Measurements from ENCODE around the gene HOOK2. TPM values are rescaled to one million over a fixed set of nuclear protein-coding genes. Genes with fewer than 3 reads are reported as not detected.

Gene HOOK2
- total and polyA plus RNA-seq, 10 donors, result 7.1 to 27.4 (median 23.4) TPM

DNA sequence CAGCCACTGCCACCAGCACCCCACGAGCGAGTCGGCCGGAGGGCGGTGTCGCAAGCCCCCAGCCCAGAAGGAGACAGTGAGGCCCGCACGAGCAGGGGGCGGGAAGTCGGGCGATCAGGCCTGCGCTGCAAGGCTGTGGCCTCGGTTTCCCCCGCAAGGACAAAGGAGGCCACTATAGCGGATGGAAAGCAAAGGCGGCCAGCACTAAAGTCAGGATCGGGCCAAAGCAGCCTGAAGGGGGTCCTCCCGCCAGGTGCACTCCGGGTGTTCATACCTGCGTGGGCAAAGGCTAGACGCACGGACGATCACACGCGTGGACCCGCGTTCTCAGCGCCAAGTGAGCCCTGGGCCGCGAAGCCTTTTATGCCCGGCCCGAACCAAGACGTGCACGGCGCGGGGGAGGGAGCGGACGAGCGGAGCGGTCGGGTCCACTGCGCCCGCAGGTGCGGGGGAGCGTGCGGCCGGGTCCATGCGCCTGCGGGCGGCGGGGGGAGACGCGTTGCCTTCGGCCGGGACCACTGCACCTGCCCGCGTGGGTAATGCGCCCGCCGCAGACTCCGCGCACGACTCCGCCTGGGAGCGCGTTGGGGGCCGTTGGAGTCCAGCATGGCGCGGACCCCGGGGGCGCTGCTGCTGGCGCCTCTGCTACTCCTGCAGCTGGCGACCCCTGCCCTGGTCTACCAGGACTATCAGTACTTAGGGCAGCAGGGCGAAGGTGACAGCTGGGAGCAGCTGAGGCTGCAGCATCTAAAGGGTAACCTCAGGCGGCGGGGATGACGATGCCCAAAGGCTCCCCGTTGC is 26.3 kb upstream of the HOOK2 start, which contains the start of the genes PRDX2 and THSD8:
PRDX2 (minus strand) TSS at position 335 of the 801 bp plus-strand sequence. CDS start 539 bp downstream, outside the sequence.
THSD8 (plus strand) TSS at position 604 of the 801 bp plus-strand sequence; CDS start at position 607, 3 bp downstream.
- H3K4me3 ChIP-seq, result peak within 1 kb of the TSS; percentile 51 to 90 (median 78)
- H3K27me3 ChIP-seq (replicated peaks in 1 of 7), result peaks cover 0 to 20% (median 0%) of the 10 kb centered on the region in 7 donors
- peak within 1 kb of the TSS; percentile 43 to 82 (median 72) for H3K27ac ChIP-seq
- peaks cover 0 to 36% (median 9%) of the 10 kb centered on the region in 6 donors for H3K36me3 ChIP-seq
- DNase-seq, result peak; percentile 94
- intact Hi-C loops (cut with DNase I; ENCODE audit: low total_unique reads), result no loop called here
- peaks cover 15 to 52% (median 36%) of the 10 kb centered on the region in 6 donors for H3K4me1 ChIP-seq
- H3K9me3 ChIP-seq, result no peaks in the 10 kb centered on the region
- TF ChIP-seq CTCF (IDR thresholded peaks at IDR 0.05 in 8 of 11, conservative IDR thresholded peaks at IDR 0.05 in 3 of 11), result peak in 1 of 11 experiments; percentile 17
- peak in 2 of 3 donors; percentile 58 to 65 for TF ChIP-seq POLR2A (IDR thresholded peaks at IDR 0.05)
- TF ChIP-seq POLR2AphosphoS5 (IDR thresholded peaks at IDR 0.05), result peak; percentile 94
- 0 to 3% (median 0%) methylated on average over 22 to 78 of the region's 78 CpGs for whole genome bisulfite sequencing, 5 donors

DNA sequence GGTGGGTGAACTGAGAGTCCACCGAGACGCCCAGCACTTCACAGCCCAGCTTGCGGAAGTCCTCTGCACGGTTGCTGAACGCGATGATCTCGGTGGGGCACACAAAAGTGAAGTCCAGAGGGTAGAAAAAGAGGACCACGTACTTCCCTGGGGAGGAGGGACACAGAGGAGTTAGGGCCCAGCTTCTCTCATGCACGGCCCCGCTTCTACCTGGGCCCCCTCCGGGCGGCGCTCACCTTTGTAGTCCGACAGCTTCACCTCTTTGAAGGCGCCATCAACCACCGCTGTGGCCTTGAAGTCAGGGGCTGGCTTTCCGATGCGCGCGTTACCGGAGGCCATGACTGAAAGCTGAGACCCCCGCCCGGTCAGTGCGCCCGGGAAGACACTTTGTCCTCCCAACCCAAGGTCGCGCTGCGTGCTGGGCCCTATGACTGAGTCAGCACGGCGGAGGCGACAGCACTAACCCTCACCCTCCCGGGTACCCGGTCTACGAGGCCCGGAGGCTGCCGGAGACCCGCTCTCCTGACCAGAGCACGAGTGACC is 25.6 kb upstream of the HOOK2 start:
- WGBS, 5 donors, result 6 to 33% (median 13%) methylated on average over 17 to 38 of the region's 38 CpGs
- TF ChIP-seq CTCF (IDR thresholded peaks at IDR 0.05 in 8 of 11, conservative IDR thresholded peaks at IDR 0.05 in 3 of 11), result no peak
- no peak for TF ChIP-seq POLR2AphosphoS5 (IDR thresholded peaks at IDR 0.05)
- no peak for TF ChIP-seq POLR2A (IDR thresholded peaks at IDR 0.05)
- Histone ChIP-seq H3K36me3 (peaks cover 0 to 38% (median 9%) of the 10 kb centered on the region in 6 donors), H3K27me3 (replicated peaks in 1 of 7) (peaks cover 0 to 20% (median 0%) of the 10 kb centered on the region in 7 donors), H3K4me3 (peak overlapping the region; percentile 51 to 90 (median 78)), H3K4me1 (peaks cover 19 to 52% (median 36%) of the 10 kb centered on the region in 6 donors), H3K9me3 (no peaks in the 10 kb centered on the region), H3K27ac (peak overlapping the region in 7 of 8 donors; percentile 52 to 82 (median 73))
- intact Hi-C loops (cut with DNase I; ENCODE audit: low total_unique reads), result no loop called here
- DNase-seq, result peak; percentile 84

- WGBS, 5 donors, result 67 to 92% (median 86%) methylated on average over 1 of the region's 1 CpG; no CpG with 5 or more reads in 1 of the 5 donors
- no peaks in the 10 kb centered on the region for H3K9me3 ChIP-seq
- H3K4me3 ChIP-seq, result peak overlapping the region in 6 of 8 donors; percentile 11 to 90 (median 78)
- H3K36me3 ChIP-seq, result peaks cover 0 to 38% (median 9%) of the 10 kb centered on the region in 6 donors
- peak overlapping the region in 2 of 8 donors; percentile 80 to 82 for H3K27ac ChIP-seq
- no peak for DNase-seq
- TF ChIP-seq POLR2AphosphoS5 (IDR thresholded peaks at IDR 0.05) (no peak), CTCF (IDR thresholded peaks at IDR 0.05 in 8 of 11, conservative IDR thresholded peaks at IDR 0.05 in 3 of 11) (no peak), POLR2A (IDR thresholded peaks at IDR 0.05) (no peak)
- intact Hi-C loops (cut with DNase I; ENCODE audit: low total_unique reads), result no loop called here
- peaks cover 0 to 20% (median 0%) of the 10 kb centered on the region in 7 donors for H3K27me3 ChIP-seq (replicated peaks in 1 of 7)
- peaks cover 20 to 55% (median 39%) of the 10 kb centered on the region in 6 donors for H3K4me1 ChIP-seq
Observed at GRCh38 chr19:12800466-12800770, 25.1 kb upstream of the HOOK2 start.

Measured in spleen (tissue), 11 donors.